G401.6 (cell line): ENCODE results near the gene TMCC2.
A peak's percentile ranks its signal among the peaks of the same experiment; 100 is the strongest.

ENCODE experiments used
- FAIRE-seq: peaks from 2 replicates; lab custom pipeline; 2012; peaks lifted over from hg19 to GRCh38; lab: Jason Lieb, UNC

TMCC2 gene

DNA sequence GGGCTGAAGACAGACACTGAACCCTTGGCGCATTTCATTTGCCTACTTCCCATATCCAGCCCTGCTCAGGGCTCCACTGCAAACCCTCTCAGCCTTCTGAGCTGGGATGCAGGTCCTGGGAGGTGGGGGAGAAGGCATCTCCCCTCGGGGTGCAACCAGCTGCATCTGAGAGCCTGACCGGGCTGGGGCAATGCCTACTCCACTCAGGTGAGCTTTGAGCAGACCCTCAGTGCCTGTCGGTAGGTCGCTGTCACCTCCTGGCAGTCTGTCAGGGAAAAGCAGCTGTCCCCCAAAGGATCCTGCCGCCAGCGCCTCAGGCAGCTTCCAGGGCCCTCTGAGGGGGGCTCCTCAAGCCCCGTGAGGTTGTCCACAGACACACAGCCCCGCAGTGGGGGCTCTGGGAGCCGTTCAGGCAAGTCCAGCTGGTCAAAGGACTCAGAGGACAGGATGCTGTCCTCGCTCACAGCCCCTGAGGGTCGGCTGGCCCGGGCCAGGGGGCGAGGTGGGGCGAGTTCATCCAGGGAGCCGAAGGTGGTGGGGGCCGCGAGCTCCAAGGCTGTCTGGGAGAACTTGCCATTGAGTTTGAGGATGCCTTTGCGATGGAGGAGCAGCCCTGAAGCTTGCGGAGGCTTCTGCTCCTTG, 75.6 kb downstream of the TMCC2 start:
- no peak for FAIRE-seq

DNA sequence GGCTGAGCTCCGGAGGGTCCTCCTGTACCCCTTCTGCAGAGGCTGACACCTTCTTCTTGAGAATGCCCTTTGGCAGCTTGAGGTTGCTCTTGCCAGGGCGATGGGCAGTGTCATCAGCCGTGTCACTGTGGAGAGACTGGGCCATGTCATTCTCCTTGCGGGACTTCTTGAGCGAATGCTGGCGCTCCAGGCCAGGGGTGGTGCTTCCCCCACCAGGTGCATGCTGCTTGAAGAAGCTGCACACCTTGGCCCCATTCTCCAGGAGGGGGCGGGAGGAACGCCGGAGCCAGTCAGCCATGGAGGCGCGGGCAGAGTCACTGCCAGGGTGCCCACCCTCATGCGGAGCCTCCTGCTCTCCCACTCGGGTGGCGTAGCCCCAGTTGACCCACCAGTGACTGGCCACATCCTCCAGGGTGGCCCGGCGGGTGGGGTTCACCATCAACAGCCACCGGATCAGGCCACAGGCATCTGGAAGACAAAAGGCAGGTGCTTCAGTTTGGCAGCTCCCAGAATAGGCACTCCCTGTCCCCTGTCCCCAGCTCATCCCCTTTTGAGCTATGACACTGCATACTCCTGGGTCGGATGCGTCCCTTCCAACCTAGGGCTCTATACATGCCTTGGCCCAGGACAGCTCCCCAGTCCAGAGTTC, 76.4 kb downstream of the TMCC2 start:
- no peak for FAIRE-seq

DNA sequence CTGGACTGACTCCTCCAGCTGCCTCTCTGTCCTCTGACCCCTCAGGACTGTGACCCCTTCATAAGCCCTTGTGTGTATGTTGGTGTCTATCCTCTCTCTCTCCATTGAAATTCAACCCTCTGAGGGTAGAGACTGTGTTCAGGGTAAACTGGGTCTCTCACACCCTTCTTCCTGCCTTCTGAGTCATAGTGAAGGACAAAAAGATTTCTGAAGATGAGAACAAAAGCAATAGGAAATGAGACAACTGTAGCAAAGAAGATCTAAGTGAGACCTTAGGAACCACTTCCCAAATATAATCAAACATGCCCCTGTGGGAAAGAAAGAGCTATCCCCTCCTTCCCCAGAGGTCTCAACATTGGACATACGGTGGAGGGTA, 76.9 kb downstream of the TMCC2 start:
- no peak for FAIRE-seq

DNA sequence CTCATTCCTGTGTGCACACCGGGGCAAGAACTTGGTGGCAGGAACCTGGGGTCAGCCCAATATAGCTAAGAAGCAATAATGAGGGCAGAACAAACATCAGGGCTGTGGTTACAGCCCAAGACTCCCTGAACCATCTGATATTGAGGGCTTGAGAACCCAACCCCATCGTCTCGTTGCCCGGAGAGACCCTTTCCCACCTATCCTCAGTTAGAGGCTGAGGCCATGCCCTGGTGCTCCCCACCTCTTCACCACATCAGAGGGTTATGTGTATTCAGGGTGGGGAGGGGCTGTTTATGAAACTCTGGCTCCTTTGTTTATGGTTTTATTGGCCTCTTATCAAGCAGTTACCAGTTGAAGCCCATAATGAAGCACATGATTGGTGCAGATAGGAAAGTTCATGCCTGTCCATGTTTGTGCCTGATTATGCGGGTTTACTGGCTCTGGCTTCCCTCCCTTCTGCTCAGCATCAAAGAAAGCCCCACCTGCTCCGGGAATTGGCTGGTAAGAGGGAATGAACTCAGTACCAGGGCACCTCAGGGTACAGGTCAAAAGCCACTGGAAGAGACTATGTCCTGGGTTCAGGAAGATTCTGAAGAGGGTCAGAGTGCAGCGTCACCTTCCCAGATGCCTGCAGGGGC, 79.3 kb downstream of the TMCC2 start:
- no peak for FAIRE-seq

DNA sequence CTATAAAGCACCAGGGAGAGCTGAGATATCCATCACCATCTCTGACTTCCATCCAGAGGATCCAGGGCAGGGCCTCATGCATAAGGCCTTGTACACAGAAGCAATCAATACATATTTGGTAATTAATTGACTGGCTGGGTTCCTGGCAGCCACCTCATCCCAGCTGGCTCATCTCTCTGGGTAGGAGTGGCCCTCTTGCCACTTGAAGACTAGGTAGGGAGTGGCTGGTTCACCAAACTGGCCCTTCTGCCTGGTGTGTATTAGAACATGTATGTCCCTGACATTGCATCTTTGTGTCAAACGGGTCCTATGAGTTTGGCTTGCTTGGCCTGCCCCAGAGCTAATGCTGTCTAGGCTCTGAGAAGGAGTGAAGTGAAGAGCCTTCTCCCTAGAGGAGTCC, 82.0 kb downstream of the TMCC2 start:
- no peak for FAIRE-seq

DNA sequence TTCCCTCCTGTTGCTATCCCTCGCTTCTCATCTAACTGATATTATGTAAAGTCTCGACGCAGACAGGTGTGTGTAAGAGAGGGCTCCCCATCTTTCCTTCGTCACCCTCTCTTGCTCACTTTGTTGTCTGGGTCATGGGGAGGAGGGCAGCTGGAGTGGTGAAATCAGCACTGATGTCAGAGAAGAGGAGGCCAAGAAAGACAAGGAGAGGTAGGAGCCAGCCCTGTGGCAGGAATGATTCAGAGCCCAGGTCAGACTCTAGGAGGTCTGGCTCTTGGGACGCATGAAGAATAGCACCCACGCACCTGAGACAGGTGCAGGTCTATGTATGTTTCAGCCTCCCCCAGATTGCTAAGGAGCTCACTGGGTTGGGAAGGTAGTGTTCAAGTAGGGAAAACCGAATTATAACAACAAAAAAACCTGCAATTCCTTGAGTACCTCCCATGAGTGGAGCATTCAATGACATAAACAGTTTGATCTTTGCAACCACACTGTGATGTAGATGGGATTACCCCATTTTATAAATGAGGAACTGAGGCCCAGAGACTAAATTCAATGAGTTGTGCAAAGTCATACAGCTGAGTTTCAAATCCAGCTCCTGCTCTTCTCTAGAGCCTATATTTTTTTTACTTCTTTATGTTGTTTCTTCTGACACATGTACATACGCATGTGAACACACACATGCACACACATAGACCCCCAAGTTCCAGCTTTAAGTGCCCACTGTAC, 83.4 kb downstream of the TMCC2 start:
- no peak for FAIRE-seq

DNA sequence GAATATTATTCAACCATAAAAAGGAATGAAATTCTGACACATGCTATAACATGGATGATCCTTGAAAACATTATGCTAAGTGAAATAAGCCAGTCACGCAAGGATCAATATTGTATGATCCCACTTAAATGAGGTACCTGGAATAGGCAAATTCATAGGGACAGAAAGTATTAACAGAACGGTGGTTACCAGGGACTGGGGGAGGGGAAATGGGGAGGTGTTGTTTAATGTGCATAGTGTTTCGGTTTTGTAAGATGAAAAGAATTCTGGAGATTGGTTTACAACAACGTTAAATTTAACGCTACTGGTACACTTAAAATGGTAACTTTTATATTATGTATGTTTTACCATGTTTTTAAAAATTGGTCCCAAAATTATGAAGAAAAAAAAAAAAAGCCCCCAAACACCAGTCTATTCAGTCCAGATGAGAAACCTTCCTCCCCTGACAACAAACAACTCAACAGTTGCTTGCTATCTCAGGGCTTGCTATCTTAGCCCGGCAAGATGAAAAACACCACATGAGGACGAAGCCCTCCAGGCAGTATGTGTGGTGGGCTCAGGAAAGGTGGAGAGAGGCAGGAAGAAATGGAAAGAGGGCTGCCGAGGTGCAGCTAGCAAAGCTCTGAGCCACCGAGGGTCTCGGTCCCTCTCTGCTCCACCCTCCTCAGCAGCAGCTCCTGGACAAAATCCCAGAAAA, 85.3 kb downstream of the TMCC2 start:
- no peak for FAIRE-seq

DNA sequence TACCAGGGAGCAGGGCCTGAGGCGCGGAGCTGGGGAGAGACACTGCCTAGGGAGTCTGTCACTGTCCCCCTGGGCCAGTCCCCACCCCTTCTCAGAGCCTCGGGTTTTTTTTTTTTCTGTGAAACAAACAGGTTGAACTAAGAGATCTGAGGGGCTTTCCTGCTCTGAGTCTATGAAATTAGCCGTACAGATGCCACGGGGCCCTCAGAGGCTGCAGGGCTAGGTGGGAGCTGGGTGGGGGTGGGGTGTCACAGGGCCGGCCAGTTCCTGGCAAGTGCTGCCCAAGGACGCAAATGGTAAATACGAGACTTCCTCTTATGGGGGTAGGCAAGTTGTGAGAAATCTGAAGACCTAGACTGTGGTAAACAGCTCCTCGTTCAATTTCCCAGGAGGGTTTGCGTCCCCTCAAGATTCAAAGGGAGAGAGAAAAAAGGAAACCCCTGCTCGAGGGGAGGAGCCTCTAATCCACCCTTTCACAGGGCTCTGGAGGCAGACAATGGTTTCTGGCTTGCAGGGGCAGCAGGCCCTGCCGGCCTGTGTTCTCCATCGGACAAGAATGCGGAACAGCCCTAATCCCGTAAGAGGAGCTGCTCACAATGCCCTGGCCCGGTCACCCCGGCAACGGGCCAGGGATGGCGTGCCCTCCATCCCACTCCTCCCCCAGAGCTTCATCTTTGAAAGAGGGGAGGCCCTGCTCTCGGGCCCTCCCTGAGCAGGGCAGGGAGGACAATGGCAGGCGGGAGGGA, 86.0 kb downstream of the TMCC2 start:
- no peak for FAIRE-seq

DNA sequence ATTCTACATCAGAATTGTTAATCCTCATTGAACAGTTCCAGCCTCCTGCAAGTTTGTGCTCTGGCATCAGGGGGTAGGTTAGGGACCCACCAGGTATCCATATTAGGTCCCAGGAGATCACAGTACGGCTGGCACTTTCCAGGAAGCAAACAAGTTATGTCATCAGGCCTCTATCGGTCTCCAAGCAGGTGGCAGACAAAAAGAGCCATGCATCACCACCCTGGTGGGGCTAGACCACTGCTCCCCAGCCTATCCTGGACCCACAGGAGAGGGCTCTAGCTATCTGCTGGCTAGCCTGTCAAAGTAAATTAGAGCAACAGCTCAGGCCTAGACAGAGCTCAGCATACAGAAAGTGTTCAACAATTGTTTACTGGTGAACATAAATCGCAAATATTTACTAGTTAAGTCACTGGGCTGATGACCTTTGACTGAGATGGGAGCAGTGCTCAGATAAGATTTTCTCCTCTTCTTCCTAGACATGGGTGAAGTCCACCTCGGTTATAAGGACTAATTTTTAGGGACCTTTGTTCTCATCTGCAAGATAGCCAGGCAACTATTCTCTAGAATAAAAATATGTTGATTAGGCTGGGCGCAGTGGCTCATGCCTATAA, 87.4 kb downstream of the TMCC2 start:
- FAIRE-seq = no peak

DNA sequence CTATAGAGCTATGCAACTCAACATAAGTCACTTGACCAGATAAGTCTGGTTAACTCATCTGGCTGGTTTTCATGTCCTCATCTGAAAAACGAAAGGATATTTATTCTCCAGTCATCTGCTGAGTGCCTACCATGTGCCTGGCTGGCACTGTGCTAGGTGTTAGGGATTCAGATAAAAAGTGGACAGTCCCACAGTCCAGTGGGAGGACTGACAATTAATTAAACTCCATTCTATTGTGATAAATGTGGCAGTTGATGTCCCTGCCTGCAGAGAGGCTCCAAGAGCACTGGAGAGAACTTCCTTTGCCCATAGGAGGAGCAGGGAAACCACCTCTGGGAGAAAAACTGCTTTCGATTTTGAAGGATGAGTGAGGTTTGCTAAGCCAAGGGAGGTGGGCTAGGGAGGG, 88.4 kb downstream of the TMCC2 start:
- FAIRE-seq = no peak

DNA sequence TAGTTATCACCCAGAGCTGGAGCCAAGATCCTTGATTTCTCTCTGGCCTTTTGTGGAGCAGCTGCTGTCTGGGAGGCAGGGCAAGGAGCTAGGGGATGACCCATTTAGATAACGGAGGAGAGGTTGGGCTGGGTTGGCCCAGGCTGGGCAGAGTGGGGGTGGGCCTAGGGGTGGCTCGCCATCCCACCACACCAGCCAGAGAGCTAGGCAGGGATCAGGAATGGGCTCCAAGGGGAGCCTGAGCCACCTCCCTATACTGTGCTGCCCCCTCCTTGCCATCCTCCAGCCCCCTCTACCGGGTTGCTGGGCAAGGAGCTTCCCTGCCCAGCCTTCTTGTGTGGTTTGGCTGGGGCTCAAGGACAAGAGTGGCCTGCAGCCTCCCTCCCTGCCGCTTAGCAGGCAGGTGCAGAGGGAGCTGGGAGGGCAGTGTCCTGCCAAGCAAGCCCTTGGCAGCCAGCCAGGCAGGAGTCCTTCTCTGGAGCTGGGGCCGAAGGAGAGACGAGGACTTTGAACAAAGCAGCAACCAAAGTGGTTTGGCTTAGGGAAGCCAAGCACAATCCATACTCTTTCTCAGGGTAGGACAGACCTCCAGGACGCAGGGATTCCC, 89.7 kb downstream of the TMCC2 start:
- FAIRE-seq = no peak

DNA sequence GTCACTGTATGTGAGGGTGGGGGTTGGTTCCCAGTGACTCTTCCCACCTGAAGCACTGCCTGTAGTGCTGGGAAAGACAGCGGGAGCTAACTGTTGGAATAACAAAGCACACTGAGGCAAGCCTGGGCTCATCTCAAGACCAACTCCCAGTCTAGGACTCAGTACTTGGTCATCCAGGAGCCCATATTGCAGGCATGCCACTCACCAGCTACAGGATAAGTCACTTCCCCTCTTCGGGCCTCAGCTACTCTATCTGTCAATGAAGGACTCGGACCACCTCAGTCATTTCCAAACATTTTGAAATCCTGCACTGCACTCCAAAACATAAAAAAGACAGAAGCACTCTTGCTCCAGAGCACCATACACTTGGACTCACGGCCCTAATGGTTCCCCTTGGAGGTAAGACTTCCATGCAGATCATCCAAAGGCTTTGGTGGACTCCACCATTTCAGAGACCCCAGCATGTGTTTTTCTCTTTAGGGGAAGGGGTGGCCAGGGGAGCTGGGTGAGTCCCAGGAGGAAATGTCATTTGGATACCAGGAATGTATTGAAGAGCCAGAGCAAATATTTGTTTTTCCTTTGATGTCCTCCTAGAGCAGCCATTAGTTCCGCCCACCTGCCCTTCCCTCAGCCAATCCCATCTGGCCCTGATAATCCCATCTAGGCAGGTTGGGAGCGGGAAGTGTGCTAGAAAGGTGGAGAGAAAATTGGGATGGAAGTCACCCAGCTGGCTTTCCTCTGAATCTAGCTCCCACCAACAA, 90.7 kb downstream of the TMCC2 start:
- no peak for FAIRE-seq

DNA sequence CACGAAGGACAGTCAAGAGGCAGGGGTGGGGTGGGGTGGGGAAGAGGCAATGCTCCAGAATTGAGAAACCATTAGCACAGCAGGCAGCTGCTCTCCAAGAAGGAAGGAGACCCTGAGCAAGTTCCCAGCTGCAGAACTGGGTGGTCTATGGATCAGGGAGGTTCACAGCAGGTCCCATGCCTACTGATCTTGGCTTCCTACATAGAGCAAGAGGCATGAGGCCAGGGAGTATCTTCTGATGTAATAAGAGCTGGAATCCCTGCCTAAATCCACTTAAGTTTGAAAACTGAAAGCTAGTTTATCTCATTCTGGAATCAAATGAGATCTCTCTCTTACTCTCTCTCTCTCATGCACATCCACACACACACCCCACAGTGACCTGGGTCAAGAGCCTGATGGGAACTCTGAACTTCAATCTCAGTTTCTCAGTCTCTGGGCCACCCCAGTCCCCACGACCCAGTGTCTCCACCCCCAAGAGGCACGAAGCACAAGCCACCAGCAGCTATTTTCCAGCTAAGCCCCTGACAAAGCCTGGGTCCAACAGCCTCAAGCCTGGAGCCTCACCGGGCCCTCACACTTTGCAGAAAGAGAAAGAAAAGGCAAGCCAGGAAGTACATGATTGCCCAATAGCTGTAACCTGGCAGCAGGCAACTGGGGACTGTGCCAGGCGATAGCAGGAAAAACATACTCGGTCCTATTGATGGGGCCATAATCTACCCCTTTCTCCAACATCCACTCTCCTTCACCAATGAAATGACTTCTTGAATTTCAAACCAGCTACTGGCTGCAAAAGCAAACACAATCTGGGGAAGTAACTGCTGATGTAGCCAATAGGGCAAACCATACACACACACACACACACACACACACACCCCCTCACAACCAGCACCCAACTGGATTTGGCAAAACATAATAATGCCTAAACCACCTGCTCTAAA, 91.6 kb downstream of the TMCC2 start:
- FAIRE-seq = no peak

DNA sequence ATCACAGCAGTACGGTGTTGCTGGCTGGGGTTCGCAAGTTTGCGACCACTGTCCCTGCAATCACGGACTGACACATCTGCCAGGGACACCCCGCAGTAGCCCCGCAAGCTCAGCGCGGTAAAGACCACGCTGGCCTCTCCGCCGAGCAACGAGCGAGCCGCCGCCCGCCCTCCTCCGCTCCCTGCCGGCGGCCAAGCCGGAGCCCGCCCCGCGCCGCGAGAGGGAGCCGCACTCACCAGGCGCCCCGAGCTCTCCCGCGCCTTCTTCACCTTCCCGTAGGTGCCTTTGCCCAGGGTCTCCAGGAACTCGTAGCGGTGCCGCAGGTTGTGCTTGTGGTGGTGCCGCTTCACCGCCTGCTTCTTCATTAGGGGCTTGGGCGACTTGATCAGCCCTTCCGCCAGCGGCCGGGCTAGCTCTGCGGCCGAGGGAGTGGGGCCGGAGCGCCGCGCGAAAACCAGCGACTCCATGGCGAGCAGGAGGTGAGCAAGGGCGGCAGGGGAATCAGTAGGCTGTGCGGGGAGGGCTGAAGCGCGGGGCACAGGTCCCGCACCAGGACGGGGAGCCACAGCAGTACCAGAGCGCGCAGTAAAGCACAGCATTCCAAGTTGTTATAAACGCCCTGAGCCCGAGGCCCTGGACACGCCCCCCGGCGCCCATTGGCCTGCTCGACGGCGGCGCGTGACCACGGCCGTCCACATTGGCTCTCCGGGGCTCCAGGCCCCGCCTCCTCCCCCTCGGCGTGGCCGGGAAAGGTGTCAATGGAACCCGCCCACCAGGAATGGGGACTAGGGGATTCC, 93.6 kb downstream of the TMCC2 start, which contains the start of gene NUAK2:
Gene NUAK2, minus strand, starts transcription at position 584 of the 797 bp plus-strand sequence. Its CDS starts 117 bp downstream, at position 467.
- FAIRE-seq = peak; percentile 95

DNA sequence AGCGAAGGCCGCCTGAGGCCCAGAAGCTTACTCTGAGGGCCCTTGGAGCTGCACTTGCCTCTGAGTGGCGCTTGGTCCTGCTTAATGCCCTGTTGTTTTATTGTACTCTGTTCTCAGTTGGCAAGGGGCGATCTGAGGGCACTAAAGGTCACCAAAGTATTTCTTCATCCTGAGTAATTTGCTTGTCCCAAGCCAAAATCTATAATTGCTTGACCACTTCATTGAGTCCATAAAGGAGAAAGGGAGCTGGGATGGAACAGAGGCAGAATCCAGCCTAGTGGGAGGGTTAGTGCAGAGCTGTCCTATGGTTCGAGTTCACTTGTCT, 94.2 kb downstream of the TMCC2 start:
- no peak for FAIRE-seq
